CD4-positive, CD25-positive, alpha-beta regulatory T cell (primary cell): ENCODE results near the gene CC2D1A. TPM values are rescaled to one million over a fixed set of nuclear protein-coding genes. Genes with fewer than 3 reads are reported as not detected.

Source experiments
- ATAC-seq, 2 donors: fragments of 150-1000 bp; cut with Tn5 transposase; one replicate each; pipeline ENCODE4 v1.10.0; 2021; ENCODE audit warnings: low read depth in 2 of 2, moderate number of reproducible peaks in 2 of 2, moderate library complexity in 1 of 2
- DNase-seq, 3 donors: peaks; one replicate each; pipeline versions ENCODE4 v3.0.0 to v3.0.0-alpha.2; 2012 to 2022; ENCODE audit warnings: mixed read lengths in 1 of 3
- H3K27ac ChIP-seq: one replicate; pipeline ENCODE4 v1.7.0; 2013; ENCODE audit warnings: mild to moderate bottlenecking, low read length; ENCODE audit not compliant: insufficient read depth, poor library complexity, severe bottlenecking
- H3K27me3 ChIP-seq: one replicate; pipeline ENCODE4 v1.7.0; 2013; ENCODE audit warnings: low read length; ENCODE audit not compliant: control insufficient read depth, insufficient read depth
- H3K36me3 ChIP-seq: one replicate; pipeline ENCODE4 v1.7.0; 2013; ENCODE audit warnings: mild to moderate bottlenecking, low read length, moderate library complexity; ENCODE audit not compliant: control insufficient read depth, insufficient read depth
- H3K4me1 ChIP-seq: 2 replicates; pipeline ENCODE4 v1.7.0; 2013; ENCODE audit warnings: mild to moderate bottlenecking, low read length; ENCODE audit not compliant: insufficient read depth, control insufficient read depth, poor library complexity, severe bottlenecking
- H3K4me3 ChIP-seq: one replicate; pipeline ENCODE4 v1.7.0; 2013; ENCODE audit warnings: low read depth, mild to moderate bottlenecking, low read length, moderate library complexity
- H3K9me3 ChIP-seq, 2 experiments: 1 replicate in 1 of 2; 2 replicates in 1 of 2; pipeline ENCODE4 v1.7.0; 2013; ENCODE audit warnings: low read length in 2 of 2, mild to moderate bottlenecking in 1 of 2, moderate library complexity in 1 of 2; ENCODE audit not compliant: control insufficient read depth in 2 of 2
- H3K27ac Mint-ChIP-seq, 3 donors: one replicate each; pipeline ENCODE4 v1.8.0; 2020 to 2022; ENCODE audit warnings: mild to moderate bottlenecking in 3 of 3, mixed read lengths in 3 of 3, moderate library complexity in 2 of 3
- H3K27me3 Mint-ChIP-seq: one replicate; pipeline ENCODE4 v1.8.0; 2022; ENCODE audit warnings: mild to moderate bottlenecking, mixed read lengths
- H3K36me3 Mint-ChIP-seq: one replicate; pipeline ENCODE4 v1.8.0; 2020; ENCODE audit warnings: mixed read lengths
- H3K4me1 Mint-ChIP-seq, 4 donors: one replicate each; pipeline ENCODE4 v1.8.0; 2020 to 2022; ENCODE audit warnings: mixed read lengths in 4 of 4, mild to moderate bottlenecking in 1 of 4
- H3K4me3 Mint-ChIP-seq, 4 donors: one replicate each; pipeline ENCODE4 v1.8.0; 2020 to 2022; ENCODE audit warnings: mild to moderate bottlenecking in 4 of 4, mixed read lengths in 4 of 4, moderate library complexity in 3 of 4
- H3K9me3 Mint-ChIP-seq, 7 donors: one replicate each; pipeline ENCODE4 v1.8.0; 2020 to 2022; ENCODE audit warnings: mixed read lengths in 7 of 7, mild to moderate bottlenecking in 3 of 7, moderate library complexity in 2 of 7
- polyA plus RNA-seq, 4 donors: library from polyadenylated mRNA; unstranded; fragments of 300-500 nt; fragmentation: Illumina TruSeq; gene quantifications; one replicate each; pipeline ENCODE4 v1.2.3, GENCODE V29; 2021
- total RNA-seq: library from RNA; stranded (reverse); gene quantifications from one replicate; pipeline ENCODE4 v1.2.3, GENCODE V29; 2022

CC2D1A gene
- total and polyA plus RNA-seq, 5 donors from 2014 or later: 3.7 to 35.0 (median 4.5) TPM

GRCh38 chr19:13864046-13864666 is 41.8 kb upstream of the CC2D1A start:
- ATAC-seq: no peak
- Mint-ChIP-seq H3K4me1 (peaks cover 6 to 51% (median 29%) of the 10 kb centered on the region in 4 donors), H3K36me3 (peaks cover 4% of the 10 kb centered on the region)

GRCh38 chr19:13864667-13865570 is 41.1 kb upstream of the CC2D1A start:
- Mint-ChIP-seq H3K27ac (peak overlapping the region in 2 of 3 donors; percentile 73 to 95), H3K9me3 (peaks cover 0 to 1% (median 0%) of the 10 kb centered on the region in 7 donors), H3K4me1 (peaks cover 6 to 47% (median 27%) of the 10 kb centered on the region in 4 donors), H3K36me3 (no peaks in the 10 kb centered on the region), H3K4me3 (peak overlapping the region; percentile 81 to 87 (median 83)), H3K27me3 (peaks cover 38% of the 10 kb centered on the region)
- no peak for DNase-seq
- H3K4me1 ChIP-seq: peaks cover 27% of the 10 kb centered on the region
- H3K27ac ChIP-seq: no peak overlapping the region
- H3K27me3 ChIP-seq: peaks cover 18% of the 10 kb centered on the region
- H3K4me3 ChIP-seq: no peak overlapping the region
- H3K36me3 ChIP-seq: no peaks in the 10 kb centered on the region
- H3K9me3 ChIP-seq: no peaks in the 10 kb centered on the region
- no peak for ATAC-seq

More at GRCh38 chr19:13864046-13864666, 41.8 kb upstream of the CC2D1A start:
- H3K9me3 ChIP-seq: no peaks in the 10 kb centered on the region
- Mint-ChIP-seq H3K4me3 (peak overlapping the region; percentile 81 to 87 (median 83)), H3K27me3 (peaks cover 38% of the 10 kb centered on the region), H3K27ac (peak overlapping the region in 2 of 3 donors; percentile 73 to 95), H3K9me3 (peaks cover 0 to 1% (median 0%) of the 10 kb centered on the region in 7 donors)
- no peak overlapping the region for H3K4me3 ChIP-seq
- DNase-seq: no peak
- H3K27me3 ChIP-seq: peaks cover 18% of the 10 kb centered on the region
- peaks cover 27% of the 10 kb centered on the region for H3K4me1 ChIP-seq
- H3K36me3 ChIP-seq: no peaks in the 10 kb centered on the region
- no peak overlapping the region for H3K27ac ChIP-seq

DNA sequence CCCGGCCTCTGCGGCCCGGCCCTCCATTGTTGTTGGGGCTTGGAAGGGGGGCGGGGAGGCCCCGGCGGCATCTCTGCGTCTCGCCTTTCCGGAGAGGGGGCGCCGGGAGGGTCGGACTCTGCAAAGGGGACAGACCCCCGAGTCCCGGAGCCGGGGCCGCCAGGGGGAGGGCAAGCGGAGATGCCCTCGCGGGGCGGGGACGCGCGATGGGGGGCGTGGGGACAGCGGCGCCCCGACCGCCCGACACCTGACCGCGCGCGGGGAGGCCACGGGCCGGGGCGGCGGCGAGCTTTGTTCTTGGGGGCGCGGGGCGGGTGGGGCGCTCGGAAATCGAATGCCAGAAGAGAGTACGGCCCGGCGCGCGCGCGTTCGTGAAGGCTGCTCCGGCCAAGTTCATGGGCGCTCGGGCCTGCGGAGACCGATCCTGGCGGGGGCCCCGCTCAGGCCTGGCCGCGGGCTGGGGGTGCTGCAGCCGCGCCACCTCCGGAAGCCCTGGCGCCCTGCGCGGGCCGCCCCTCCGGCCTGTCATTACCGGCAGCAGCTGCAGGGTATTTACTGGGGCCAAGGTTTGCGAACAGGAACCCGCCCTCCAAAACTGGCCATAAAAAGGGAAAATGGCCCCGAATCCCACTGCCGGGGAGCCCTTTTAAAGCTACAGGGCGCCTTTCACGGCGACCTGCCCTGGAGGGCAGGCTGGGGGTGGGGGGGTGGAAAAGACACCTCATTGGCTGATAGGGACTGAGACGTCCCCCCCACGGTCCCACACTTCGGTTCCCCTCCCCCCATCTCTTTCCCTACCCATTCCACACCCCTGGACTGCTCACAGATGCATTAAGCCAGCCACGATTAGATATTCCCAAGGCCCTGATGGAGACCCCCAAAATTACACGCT is 40.2 kb upstream of the CC2D1A start:
- Mint-ChIP-seq H3K27ac (peak overlapping the region in 1 of 3 donors; percentile 14), H3K27me3 (peaks cover 40% of the 10 kb centered on the region), H3K36me3 (no peaks in the 10 kb centered on the region), H3K4me1 (peaks cover 6 to 43% (median 25%) of the 10 kb centered on the region in 4 donors), H3K9me3 (peaks cover 0 to 1% (median 0%) of the 10 kb centered on the region in 7 donors), H3K4me3 (peak overlapping the region; percentile 78 to 91 (median 80))
- Histone ChIP-seq H3K27me3 (peaks cover 18% of the 10 kb centered on the region), H3K4me1 (peaks cover 27% of the 10 kb centered on the region), H3K36me3 (no peaks in the 10 kb centered on the region), H3K27ac (no peak overlapping the region), H3K4me3 (peak overlapping the region; percentile 19), H3K9me3 (no peaks in the 10 kb centered on the region)
- ATAC-seq (no peak), DNase-seq (peak in 1 of 3 donors; percentile 14)

DNA sequence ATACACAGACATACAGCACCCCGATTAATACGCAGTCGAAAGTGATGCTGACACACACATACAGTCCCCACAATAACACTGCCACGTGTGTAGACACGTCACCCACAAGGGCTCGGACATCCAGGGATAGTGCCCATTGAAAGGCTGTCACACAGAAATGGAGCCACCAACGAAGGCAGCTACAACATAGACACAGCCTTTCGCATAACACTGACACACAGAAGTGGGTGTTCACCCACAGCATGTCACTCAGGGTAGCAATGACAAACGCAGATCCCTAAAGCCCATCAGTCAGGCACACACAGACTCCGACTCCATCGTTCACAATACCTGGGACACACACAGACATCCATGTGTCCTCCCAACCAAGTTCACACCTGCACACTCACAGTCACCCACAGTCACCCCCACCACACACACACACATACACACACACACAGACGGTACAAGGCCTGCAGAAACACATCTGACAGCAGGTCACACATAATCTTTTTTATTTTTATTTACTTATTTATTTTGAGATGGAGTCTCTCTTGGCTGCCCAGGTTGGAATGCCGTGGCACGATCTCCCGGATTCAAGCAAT is 39.4 kb upstream of the CC2D1A start:
- ATAC-seq: no peak
- peak overlapping the region; percentile 78 to 91 (median 80) for H3K4me3 Mint-ChIP-seq
- Histone ChIP-seq H3K27ac (no peak overlapping the region), H3K4me1 (peaks cover 23% of the 10 kb centered on the region), H3K4me3 (peak overlapping the region; percentile 19), H3K36me3 (no peaks in the 10 kb centered on the region), H3K27me3 (peaks cover 18% of the 10 kb centered on the region), H3K9me3 (no peaks in the 10 kb centered on the region)
- H3K9me3 Mint-ChIP-seq: peaks cover 0 to 1% (median 0%) of the 10 kb centered on the region in 7 donors
- no peak for DNase-seq
- peaks cover 45% of the 10 kb centered on the region for H3K27me3 Mint-ChIP-seq
- H3K36me3 Mint-ChIP-seq: no peaks in the 10 kb centered on the region
- H3K4me1 Mint-ChIP-seq: peaks cover 6 to 35% (median 22%) of the 10 kb centered on the region in 4 donors
- peak overlapping the region in 1 of 3 donors; percentile 14 for H3K27ac Mint-ChIP-seq

- Mint-ChIP-seq H3K27me3 (peaks cover 44% of the 10 kb centered on the region), H3K4me3 (no peak overlapping the region), H3K36me3 (no peaks in the 10 kb centered on the region), H3K27ac (no peak overlapping the region), H3K9me3 (peaks cover 0 to 1% (median 0%) of the 10 kb centered on the region in 7 donors), H3K4me1 (peaks cover 6 to 26% (median 17%) of the 10 kb centered on the region in 4 donors)
- no peak overlapping the region for H3K4me3 ChIP-seq
- no peaks in the 10 kb centered on the region for H3K9me3 ChIP-seq
- ATAC-seq: no peak
- no peak for DNase-seq
- peaks cover 18% of the 10 kb centered on the region for H3K27me3 ChIP-seq
- no peak overlapping the region for H3K27ac ChIP-seq
- peaks cover 27% of the 10 kb centered on the region for H3K4me1 ChIP-seq
- H3K36me3 ChIP-seq: no peaks in the 10 kb centered on the region
Observed at GRCh38 chr19:13868663-13869062, 37.3 kb upstream of the CC2D1A start.

DNA sequence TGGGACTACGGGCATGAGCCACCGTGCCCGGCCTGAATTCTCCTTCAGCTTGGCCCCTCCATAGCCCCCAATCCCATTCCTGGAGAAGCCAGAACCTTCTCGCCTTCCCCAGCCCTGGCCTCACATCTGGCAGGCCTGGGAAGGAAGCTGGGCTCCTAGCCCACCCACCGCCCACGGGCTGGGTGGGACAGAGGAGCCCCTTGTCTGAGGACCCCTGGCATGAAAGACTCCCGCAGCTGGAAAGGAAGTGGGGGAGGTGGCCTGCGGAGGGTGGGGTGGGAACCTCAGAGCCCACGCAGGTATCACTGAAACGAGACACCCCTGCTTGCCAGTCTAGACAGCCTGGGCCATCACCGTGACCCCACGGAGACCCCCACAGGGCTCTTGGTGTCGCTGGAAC is 36.7 kb upstream of the CC2D1A start:
- no peak for DNase-seq

DNA sequence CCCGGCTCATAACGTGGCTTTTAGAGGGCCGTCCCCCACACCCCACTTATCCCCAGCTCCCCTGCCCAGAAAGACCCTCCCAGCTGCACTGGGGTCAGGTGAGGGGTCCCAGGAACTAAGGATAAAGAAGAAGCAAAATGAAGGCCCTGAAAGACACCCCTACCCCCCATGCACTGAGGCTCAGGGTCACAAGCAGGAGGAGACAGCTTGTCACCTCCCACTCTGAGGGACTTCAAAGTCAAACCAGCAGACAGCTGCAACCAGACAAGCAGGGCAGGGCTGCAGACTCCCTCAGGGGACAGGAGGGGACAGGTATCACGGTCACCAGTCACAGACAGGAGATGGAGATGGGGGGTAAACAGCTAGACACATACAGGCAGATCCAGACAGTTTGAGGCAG is 35.1 kb upstream of the CC2D1A start:
- H3K27me3 ChIP-seq: peaks cover 11% of the 10 kb centered on the region
- peak overlapping the region in 1 of 3 donors; percentile 23 for H3K27ac Mint-ChIP-seq

More for the DNA sequence above, 36.7 kb upstream of the CC2D1A start:
- peaks cover 22% of the 10 kb centered on the region for H3K4me1 ChIP-seq
- Mint-ChIP-seq H3K4me1 (peaks cover 3 to 21% (median 12%) of the 10 kb centered on the region in 4 donors), H3K4me3 (no peak overlapping the region), H3K9me3 (peaks cover 0 to 1% (median 0%) of the 10 kb centered on the region in 7 donors), H3K36me3 (no peaks in the 10 kb centered on the region), H3K27me3 (peaks cover 41% of the 10 kb centered on the region), H3K27ac (no peak overlapping the region)
- no peak overlapping the region for H3K27ac ChIP-seq
- no peak for ATAC-seq
- no peak overlapping the region for H3K4me3 ChIP-seq
- peaks cover 14% of the 10 kb centered on the region for H3K27me3 ChIP-seq
- no peaks in the 10 kb centered on the region for H3K36me3 ChIP-seq
- H3K9me3 ChIP-seq: no peaks in the 10 kb centered on the region

More for the DNA sequence above, 35.1 kb upstream of the CC2D1A start:
- Mint-ChIP-seq H3K4me1 (peaks cover 0 to 16% (median 8%) of the 10 kb centered on the region in 4 donors), H3K36me3 (no peaks in the 10 kb centered on the region), H3K9me3 (peaks cover 0 to 1% (median 0%) of the 10 kb centered on the region in 7 donors), H3K27me3 (peaks cover 38% of the 10 kb centered on the region), H3K4me3 (no peak overlapping the region)
- Histone ChIP-seq H3K27ac (no peak overlapping the region), H3K36me3 (no peaks in the 10 kb centered on the region), H3K4me3 (no peak overlapping the region), H3K4me1 (peaks cover 14% of the 10 kb centered on the region), H3K9me3 (no peaks in the 10 kb centered on the region)
- DNase-seq: no peak
- no peak for ATAC-seq
